HG02938 (cell line): ENCODE measurements around the gene TEKT5.

Experiments
- ATAC-seq: cut with Tn5 transposase; IDR thresholded peaks from one replicate; pipeline ENCODE4 v1.9.1; 2021; ENCODE audit warnings: mild to moderate bottlenecking, moderate library complexity; ENCODE audit not compliant: unreplicated experiment

TEKT5 gene

GRCh38 chr16:10611825-10612342 lies 82.8 kb downstream of the TEKT5 start:
- no peak for ATAC-seq

GRCh38 chr16:10610499-10611184 lies 84.1 kb downstream of the TEKT5 start:
- ATAC-seq = no peak

GRCh38 chr16:10609402-10609774 lies 85.3 kb downstream of the TEKT5 start:
- no peak for ATAC-seq

- ATAC-seq = no peak
Measured at GRCh38 chr16:10608687-10609401, 85.9 kb downstream of the TEKT5 start.

GRCh38 chr16:10607157-10607556 lies 87.6 kb downstream of the TEKT5 start:
- no peak for ATAC-seq

GRCh38 chr16:10606607-10607006 lies 88.1 kb downstream of the TEKT5 start:
- ATAC-seq = no peak

GRCh38 chr16:10605636-10606035 lies 89.1 kb downstream of the TEKT5 start:
- no peak for ATAC-seq

- no peak for ATAC-seq
Measured at GRCh38 chr16:10601444-10602408, 93.0 kb downstream of the TEKT5 start.

GRCh38 chr16:10600782-10601443 lies 93.8 kb downstream of the TEKT5 start:
- ATAC-seq = no peak

- no peak for ATAC-seq
Measured at GRCh38 chr16:10599626-10600025, 95.1 kb downstream of the TEKT5 start.

GRCh38 chr16:10598157-10598556 lies 96.6 kb downstream of the TEKT5 start:
- ATAC-seq = no peak

- no peak for ATAC-seq
Measured at GRCh38 chr16:10597187-10597601, 97.5 kb downstream of the TEKT5 start.

- ATAC-seq = no peak
Measured at GRCh38 chr16:10594312-10594950, 100.3 kb downstream of the TEKT5 start.

GRCh38 chr16:10592611-10593010 lies 102.1 kb downstream of the TEKT5 start:
- ATAC-seq = no peak

GRCh38 chr16:10590342-10590741 lies 104.4 kb downstream of the TEKT5 start:
- ATAC-seq = no peak

GRCh38 chr16:10589109-10589508 lies 105.6 kb downstream of the TEKT5 start:
- no peak for ATAC-seq

GRCh38 chr16:10587622-10588021 lies 107.1 kb downstream of the TEKT5 start:
- ATAC-seq = no peak

- ATAC-seq = no peak
Measured at GRCh38 chr16:10584981-10585438, 109.7 kb downstream of the TEKT5 start.

GRCh38 chr16:10583269-10583668 lies 111.5 kb downstream of the TEKT5 start:
- ATAC-seq = no peak

GRCh38 chr16:10581507-10581906 lies 113.2 kb downstream of the TEKT5 start:
- ATAC-seq = no peak
